ENCODE data around the gene C10orf120. TPM values are rescaled to one million over a fixed set of nuclear protein-coding genes. Genes with fewer than 3 reads are reported as not detected.

Gene C10orf120
- total and polyA plus RNA-seq, 2 experiments from 2014 or later: not detected

DNA sequence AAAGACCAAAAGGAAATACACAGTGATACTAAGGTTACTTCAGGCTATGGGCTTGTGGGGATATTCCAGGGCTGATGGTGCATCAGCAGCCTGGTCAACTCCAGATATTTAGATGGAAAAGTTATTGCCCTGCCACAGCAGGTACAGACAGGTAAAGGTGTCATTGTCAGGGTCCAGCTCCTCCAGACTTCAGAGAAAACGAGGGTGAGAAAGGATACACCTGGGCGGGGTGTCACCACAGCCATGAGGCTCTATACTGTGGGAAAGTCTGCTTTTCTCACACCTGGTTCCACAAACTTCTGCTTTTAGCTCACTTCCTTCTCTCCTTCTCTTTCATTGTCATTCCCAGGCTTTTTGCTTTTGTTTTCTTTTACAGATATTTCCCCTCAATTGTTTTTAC lies 2.0 kb upstream of the C10orf120 start:
- H3K4me1 ChIP-seq (ENCODE audit: insufficient read depth): no peaks in the 10 kb centered on the region
- H2AFZ ChIP-seq: no peak overlapping the region
- ATAC-seq: no peak
- H3K4me3 Mint-ChIP-seq: no peak overlapping the region
- TF ChIP-seq EZH2phosphoT487 (IDR thresholded peaks at IDR 0.05; ENCODE audit: unreplicated experiment) (no peak), STAT1 (IDR thresholded peaks at IDR 0.05; ENCODE audit: unreplicated experiment) (no peak), NANOG (IDR thresholded peaks at IDR 0.05; ENCODE audit: borderline replicate concordance) (no peak), JUNB (IDR thresholded peaks at IDR 0.05; ENCODE audit: unreplicated experiment) (no peak)
- TF ChIP-seq, protein P1, sequence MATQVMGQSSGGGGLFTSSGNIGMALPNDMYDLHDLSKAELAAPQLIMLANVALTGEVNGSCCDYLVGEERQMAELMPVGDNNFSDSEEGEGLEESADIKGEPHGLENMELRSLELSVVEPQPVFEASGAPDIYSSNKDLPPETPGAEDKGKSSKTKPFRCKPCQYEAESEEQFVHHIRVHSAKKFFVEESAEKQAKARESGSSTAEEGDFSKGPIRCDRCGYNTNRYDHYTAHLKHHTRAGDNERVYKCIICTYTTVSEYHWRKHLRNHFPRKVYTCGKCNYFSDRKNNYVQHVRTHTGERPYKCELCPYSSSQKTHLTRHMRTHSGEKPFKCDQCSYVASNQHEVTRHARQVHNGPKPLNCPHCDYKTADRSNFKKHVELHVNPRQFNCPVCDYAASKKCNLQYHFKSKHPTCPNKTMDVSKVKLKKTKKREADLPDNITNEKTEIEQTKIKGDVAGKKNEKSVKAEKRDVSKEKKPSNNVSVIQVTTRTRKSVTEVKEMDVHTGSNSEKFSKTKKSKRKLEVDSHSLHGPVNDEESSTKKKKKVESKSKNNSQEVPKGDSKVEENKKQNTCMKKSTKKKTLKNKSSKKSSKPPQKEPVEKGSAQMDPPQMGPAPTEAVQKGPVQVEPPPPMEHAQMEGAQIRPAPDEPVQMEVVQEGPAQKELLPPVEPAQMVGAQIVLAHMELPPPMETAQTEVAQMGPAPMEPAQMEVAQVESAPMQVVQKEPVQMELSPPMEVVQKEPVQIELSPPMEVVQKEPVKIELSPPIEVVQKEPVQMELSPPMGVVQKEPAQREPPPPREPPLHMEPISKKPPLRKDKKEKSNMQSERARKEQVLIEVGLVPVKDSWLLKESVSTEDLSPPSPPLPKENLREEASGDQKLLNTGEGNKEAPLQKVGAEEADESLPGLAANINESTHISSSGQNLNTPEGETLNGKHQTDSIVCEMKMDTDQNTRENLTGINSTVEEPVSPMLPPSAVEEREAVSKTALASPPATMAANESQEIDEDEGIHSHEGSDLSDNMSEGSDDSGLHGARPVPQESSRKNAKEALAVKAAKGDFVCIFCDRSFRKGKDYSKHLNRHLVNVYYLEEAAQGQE (IDR thresholded peaks at IDR 0.05; ENCODE audit: unreplicated experiment): no peak
- TF ChIP-seq, protein P2, sequence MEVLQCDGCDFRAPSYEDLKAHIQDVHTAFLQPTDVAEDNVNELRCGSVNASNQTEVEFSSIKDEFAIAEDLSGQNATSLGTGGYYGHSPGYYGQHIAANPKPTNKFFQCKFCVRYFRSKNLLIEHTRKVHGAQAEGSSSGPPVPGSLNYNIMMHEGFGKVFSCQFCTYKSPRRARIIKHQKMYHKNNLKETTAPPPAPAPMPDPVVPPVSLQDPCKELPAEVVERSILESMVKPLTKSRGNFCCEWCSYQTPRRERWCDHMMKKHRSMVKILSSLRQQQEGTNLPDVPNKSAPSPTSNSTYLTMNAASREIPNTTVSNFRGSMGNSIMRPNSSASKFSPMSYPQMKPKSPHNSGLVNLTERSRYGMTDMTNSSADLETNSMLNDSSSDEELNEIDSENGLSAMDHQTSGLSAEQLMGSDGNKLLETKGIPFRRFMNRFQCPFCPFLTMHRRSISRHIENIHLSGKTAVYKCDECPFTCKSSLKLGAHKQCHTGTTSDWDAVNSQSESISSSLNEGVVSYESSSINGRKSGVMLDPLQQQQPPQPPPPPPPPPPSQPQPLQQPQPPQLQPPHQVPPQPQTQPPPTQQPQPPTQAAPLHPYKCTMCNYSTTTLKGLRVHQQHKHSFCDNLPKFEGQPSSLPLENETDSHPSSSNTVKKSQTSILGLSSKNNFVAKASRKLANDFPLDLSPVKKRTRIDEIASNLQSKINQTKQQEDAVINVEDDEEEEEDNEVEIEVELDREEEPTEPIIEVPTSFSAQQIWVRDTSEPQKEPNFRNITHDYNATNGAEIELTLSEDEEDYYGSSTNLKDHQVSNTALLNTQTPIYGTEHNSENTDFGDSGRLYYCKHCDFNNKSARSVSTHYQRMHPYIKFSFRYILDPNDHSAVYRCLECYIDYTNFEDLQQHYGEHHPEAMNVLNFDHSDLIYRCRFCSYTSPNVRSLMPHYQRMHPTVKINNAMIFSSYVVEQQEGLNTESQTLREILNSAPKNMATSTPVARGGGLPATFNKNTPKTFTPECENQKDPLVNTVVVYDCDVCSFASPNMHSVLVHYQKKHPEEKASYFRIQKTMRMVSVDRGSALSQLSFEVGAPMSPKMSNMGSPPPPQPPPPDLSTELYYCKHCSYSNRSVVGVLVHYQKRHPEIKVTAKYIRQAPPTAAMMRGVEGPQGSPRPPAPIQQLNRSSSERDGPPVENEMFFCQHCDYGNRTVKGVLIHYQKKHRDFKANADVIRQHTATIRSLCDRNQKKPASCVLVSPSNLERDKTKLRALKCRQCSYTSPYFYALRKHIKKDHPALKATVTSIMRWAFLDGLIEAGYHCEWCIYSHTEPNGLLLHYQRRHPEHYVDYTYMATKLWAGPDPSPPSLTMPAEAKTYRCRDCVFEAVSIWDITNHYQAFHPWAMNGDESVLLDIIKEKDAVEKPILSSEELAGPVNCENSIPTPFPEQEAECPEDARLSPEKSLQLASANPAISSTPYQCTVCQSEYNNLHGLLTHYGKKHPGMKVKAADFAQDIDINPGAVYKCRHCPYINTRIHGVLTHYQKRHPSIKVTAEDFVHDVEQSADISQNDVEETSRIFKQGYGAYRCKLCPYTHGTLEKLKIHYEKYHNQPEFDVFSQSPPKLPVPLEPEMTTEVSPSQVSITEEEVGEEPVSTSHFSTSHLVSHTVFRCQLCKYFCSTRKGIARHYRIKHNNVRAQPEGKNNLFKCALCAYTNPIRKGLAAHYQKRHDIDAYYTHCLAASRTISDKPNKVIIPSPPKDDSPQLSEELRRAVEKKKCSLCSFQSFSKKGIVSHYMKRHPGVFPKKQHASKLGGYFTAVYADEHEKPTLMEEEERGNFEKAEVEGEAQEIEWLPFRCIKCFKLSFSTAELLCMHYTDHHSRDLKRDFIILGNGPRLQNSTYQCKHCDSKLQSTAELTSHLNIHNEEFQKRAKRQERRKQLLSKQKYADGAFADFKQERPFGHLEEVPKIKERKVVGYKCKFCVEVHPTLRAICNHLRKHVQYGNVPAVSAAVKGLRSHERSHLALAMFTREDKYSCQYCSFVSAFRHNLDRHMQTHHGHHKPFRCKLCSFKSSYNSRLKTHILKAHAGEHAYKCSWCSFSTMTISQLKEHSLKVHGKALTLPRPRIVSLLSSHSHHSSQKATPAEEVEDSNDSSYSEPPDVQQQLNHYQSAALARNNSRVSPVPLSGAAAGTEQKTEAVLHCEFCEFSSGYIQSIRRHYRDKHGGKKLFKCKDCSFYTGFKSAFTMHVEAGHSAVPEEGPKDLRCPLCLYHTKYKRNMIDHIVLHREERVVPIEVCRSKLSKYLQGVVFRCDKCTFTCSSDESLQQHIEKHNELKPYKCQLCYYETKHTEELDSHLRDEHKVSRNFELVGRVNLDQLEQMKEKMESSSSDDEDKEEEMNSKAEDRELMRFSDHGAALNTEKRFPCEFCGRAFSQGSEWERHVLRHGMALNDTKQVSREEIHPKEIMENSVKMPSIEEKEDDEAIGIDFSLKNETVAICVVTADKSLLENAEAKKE (CRISPR knock-in tag; IDR thresholded peaks at IDR 0.05): no peak
- TF ChIP-seq, protein P3, sequence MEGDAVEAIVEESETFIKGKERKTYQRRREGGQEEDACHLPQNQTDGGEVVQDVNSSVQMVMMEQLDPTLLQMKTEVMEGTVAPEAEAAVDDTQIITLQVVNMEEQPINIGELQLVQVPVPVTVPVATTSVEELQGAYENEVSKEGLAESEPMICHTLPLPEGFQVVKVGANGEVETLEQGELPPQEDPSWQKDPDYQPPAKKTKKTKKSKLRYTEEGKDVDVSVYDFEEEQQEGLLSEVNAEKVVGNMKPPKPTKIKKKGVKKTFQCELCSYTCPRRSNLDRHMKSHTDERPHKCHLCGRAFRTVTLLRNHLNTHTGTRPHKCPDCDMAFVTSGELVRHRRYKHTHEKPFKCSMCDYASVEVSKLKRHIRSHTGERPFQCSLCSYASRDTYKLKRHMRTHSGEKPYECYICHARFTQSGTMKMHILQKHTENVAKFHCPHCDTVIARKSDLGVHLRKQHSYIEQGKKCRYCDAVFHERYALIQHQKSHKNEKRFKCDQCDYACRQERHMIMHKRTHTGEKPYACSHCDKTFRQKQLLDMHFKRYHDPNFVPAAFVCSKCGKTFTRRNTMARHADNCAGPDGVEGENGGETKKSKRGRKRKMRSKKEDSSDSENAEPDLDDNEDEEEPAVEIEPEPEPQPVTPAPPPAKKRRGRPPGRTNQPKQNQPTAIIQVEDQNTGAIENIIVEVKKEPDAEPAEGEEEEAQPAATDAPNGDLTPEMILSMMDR (conservative IDR thresholded peaks at IDR 0.05; ENCODE audit: low read depth in 2 of 2): no peak
- no peaks in the 10 kb centered on the region for H3K36me3 Mint-ChIP-seq (ENCODE audit: low read depth)
- H3K4me3 ChIP-seq: no peak overlapping the region
- no peak overlapping the region for H3K27ac ChIP-seq (ENCODE audit: low read depth)
- no peaks in the 10 kb centered on the region for H3K27me3 ChIP-seq (ENCODE audit: insufficient read depth)
- peaks cover 11% of the 10 kb centered on the region for H3K4me1 Mint-ChIP-seq
- no peak overlapping the region for H3K4me2 ChIP-seq
- H3F3A ChIP-seq (replicated peaks; ENCODE audit: low read depth): no peaks in the 10 kb centered on the region
- no peaks in the 10 kb centered on the region; the same call in 2 of the 3 replicates for H3K9me3 Mint-ChIP-seq
- no peak for DNase-seq (ENCODE audit: low spot score)
- H3K9me2 ChIP-seq (ENCODE audit: insufficient read depth): no peaks in the 10 kb centered on the region
- H3K27me3 Mint-ChIP-seq (ENCODE audit: insufficient read depth, low read depth, poor library complexity): peaks cover 2% of the 10 kb centered on the region
- no peaks in the 10 kb centered on the region for H3K36me3 ChIP-seq (ENCODE audit: insufficient read depth)
- no peaks in the 10 kb centered on the region for H3K79me2 ChIP-seq (replicated peaks; ENCODE audit: insufficient read depth)
- no peaks in the 10 kb centered on the region for H4K20me1 ChIP-seq (replicated peaks; ENCODE audit: insufficient read depth)
- no peak overlapping the region for H3K27ac Mint-ChIP-seq

All from GM23338 (cell line).